ENCODE data around the gene MNT. TPM values are rescaled to one million over a fixed set of nuclear protein-coding genes. Genes with fewer than 3 reads are reported as not detected.

Gene MNT
- total and polyA plus RNA-seq, 2 experiments from 2014 or later = 5.7 to 6.4 TPM

DNA sequence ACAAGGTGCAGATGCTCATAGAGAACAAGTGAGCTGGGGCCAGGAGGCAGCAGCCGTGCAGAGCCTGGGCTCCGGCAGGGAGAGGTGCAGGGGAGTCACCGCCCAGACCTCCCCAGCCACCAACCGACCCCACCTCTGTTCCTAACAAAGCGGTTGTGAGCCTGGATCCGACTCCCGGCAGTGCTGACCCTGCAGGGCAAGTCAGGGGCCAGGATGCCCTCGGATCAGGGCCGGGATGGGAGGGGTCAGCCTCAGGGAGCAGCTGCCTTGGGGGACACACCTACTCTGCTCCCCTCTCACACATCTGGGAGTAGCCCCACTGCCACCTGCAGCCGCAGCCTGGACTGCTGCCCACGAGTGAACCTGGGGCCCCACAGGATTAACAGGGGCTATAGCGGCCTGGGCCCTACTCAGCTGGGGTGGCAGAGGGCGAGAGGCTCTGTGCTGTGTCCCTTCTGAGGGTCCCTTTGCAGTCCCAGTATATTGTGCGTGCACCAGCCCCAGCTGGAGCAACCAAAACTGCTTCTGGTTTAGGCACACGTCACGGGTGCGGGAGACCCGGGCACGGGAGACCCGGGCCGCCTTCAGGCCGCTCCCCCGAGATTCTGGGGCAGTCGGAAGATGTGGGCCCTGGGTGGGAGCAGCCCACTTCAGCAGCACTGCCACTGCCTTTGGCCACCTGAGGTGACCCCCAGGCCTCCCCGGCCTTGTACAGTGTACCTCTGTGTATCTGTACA is 21.2 kb downstream of the MNT start (continued):
- TF ChIP-seq, protein P1, sequence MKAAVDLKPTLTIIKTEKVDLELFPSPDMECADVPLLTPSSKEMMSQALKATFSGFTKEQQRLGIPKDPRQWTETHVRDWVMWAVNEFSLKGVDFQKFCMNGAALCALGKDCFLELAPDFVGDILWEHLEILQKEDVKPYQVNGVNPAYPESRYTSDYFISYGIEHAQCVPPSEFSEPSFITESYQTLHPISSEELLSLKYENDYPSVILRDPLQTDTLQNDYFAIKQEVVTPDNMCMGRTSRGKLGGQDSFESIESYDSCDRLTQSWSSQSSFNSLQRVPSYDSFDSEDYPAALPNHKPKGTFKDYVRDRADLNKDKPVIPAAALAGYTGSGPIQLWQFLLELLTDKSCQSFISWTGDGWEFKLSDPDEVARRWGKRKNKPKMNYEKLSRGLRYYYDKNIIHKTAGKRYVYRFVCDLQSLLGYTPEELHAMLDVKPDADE (IDR thresholded peaks at IDR 0.05) = no peak
- no peak for TF ChIP-seq EZH2phosphoT487 (IDR thresholded peaks at IDR 0.05; ENCODE audit: unreplicated experiment)

DNA sequence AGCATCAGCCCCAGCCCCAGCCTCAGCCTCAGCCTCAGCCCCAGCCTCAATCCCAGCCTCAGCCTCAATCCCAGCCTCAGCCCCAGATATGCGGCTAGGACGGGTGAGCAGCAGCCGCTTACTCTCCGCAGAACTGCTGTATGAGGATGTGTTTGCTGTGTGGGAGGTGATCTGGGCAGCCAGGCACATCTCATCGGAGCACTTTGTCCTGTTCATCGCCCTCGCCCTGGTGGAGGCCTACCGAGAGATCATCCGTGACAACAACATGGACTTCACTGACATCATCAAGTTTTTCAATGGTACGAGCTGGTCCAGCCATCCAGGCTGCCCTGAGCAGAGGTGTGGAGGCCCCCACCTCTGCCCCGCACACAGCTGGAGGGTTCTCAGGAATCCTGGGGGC is 22.0 kb downstream of the MNT start:
- no peak for TF ChIP-seq NANOG (IDR thresholded peaks at IDR 0.05; ENCODE audit: borderline replicate concordance)
- TF ChIP-seq, protein P2, sequence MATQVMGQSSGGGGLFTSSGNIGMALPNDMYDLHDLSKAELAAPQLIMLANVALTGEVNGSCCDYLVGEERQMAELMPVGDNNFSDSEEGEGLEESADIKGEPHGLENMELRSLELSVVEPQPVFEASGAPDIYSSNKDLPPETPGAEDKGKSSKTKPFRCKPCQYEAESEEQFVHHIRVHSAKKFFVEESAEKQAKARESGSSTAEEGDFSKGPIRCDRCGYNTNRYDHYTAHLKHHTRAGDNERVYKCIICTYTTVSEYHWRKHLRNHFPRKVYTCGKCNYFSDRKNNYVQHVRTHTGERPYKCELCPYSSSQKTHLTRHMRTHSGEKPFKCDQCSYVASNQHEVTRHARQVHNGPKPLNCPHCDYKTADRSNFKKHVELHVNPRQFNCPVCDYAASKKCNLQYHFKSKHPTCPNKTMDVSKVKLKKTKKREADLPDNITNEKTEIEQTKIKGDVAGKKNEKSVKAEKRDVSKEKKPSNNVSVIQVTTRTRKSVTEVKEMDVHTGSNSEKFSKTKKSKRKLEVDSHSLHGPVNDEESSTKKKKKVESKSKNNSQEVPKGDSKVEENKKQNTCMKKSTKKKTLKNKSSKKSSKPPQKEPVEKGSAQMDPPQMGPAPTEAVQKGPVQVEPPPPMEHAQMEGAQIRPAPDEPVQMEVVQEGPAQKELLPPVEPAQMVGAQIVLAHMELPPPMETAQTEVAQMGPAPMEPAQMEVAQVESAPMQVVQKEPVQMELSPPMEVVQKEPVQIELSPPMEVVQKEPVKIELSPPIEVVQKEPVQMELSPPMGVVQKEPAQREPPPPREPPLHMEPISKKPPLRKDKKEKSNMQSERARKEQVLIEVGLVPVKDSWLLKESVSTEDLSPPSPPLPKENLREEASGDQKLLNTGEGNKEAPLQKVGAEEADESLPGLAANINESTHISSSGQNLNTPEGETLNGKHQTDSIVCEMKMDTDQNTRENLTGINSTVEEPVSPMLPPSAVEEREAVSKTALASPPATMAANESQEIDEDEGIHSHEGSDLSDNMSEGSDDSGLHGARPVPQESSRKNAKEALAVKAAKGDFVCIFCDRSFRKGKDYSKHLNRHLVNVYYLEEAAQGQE (IDR thresholded peaks at IDR 0.05; ENCODE audit: unreplicated experiment) = no peak
- TF ChIP-seq, protein P3, sequence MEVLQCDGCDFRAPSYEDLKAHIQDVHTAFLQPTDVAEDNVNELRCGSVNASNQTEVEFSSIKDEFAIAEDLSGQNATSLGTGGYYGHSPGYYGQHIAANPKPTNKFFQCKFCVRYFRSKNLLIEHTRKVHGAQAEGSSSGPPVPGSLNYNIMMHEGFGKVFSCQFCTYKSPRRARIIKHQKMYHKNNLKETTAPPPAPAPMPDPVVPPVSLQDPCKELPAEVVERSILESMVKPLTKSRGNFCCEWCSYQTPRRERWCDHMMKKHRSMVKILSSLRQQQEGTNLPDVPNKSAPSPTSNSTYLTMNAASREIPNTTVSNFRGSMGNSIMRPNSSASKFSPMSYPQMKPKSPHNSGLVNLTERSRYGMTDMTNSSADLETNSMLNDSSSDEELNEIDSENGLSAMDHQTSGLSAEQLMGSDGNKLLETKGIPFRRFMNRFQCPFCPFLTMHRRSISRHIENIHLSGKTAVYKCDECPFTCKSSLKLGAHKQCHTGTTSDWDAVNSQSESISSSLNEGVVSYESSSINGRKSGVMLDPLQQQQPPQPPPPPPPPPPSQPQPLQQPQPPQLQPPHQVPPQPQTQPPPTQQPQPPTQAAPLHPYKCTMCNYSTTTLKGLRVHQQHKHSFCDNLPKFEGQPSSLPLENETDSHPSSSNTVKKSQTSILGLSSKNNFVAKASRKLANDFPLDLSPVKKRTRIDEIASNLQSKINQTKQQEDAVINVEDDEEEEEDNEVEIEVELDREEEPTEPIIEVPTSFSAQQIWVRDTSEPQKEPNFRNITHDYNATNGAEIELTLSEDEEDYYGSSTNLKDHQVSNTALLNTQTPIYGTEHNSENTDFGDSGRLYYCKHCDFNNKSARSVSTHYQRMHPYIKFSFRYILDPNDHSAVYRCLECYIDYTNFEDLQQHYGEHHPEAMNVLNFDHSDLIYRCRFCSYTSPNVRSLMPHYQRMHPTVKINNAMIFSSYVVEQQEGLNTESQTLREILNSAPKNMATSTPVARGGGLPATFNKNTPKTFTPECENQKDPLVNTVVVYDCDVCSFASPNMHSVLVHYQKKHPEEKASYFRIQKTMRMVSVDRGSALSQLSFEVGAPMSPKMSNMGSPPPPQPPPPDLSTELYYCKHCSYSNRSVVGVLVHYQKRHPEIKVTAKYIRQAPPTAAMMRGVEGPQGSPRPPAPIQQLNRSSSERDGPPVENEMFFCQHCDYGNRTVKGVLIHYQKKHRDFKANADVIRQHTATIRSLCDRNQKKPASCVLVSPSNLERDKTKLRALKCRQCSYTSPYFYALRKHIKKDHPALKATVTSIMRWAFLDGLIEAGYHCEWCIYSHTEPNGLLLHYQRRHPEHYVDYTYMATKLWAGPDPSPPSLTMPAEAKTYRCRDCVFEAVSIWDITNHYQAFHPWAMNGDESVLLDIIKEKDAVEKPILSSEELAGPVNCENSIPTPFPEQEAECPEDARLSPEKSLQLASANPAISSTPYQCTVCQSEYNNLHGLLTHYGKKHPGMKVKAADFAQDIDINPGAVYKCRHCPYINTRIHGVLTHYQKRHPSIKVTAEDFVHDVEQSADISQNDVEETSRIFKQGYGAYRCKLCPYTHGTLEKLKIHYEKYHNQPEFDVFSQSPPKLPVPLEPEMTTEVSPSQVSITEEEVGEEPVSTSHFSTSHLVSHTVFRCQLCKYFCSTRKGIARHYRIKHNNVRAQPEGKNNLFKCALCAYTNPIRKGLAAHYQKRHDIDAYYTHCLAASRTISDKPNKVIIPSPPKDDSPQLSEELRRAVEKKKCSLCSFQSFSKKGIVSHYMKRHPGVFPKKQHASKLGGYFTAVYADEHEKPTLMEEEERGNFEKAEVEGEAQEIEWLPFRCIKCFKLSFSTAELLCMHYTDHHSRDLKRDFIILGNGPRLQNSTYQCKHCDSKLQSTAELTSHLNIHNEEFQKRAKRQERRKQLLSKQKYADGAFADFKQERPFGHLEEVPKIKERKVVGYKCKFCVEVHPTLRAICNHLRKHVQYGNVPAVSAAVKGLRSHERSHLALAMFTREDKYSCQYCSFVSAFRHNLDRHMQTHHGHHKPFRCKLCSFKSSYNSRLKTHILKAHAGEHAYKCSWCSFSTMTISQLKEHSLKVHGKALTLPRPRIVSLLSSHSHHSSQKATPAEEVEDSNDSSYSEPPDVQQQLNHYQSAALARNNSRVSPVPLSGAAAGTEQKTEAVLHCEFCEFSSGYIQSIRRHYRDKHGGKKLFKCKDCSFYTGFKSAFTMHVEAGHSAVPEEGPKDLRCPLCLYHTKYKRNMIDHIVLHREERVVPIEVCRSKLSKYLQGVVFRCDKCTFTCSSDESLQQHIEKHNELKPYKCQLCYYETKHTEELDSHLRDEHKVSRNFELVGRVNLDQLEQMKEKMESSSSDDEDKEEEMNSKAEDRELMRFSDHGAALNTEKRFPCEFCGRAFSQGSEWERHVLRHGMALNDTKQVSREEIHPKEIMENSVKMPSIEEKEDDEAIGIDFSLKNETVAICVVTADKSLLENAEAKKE (CRISPR knock-in tag; IDR thresholded peaks at IDR 0.05) = no peak
- no peak for TF ChIP-seq ZNF331 (CRISPR knock-in tag; IDR thresholded peaks at IDR 0.05; ENCODE audit: low read depth)
- no peak for TF ChIP-seq ZNF114 (CRISPR knock-in tag; IDR thresholded peaks at IDR 0.05)
- Mint-ChIP-seq H3K4me3 (no peak overlapping the region), H3K36me3 (ENCODE audit: low read depth) (peaks cover 23% of the 10 kb centered on the region)

More for the DNA sequence above, 22.0 kb downstream of the MNT start:
- DNase-seq (ENCODE audit: low spot score) (no peak), ATAC-seq (no peak)
- H3K4me1 Mint-ChIP-seq = peaks cover 7% of the 10 kb centered on the region
- Histone ChIP-seq H3K4me2 (no peak overlapping the region), H2AFZ (no peak overlapping the region), H3K4me3 (no peak overlapping the region), H3K79me2 (replicated peaks; ENCODE audit: insufficient read depth) (no peaks in the 10 kb centered on the region), H3F3A (replicated peaks; ENCODE audit: low read depth) (no peaks in the 10 kb centered on the region; the same call in 1 of the 2 replicates), H3K27ac (ENCODE audit: low read depth) (no peak overlapping the region), H3K36me3 (ENCODE audit: insufficient read depth) (no peaks in the 10 kb centered on the region), H3K4me1 (ENCODE audit: insufficient read depth) (peaks cover 5% of the 10 kb centered on the region; the same call in 1 of the 2 replicates), H3K9me2 (ENCODE audit: insufficient read depth) (no peaks in the 10 kb centered on the region), H4K20me1 (replicated peaks; ENCODE audit: insufficient read depth) (no peaks in the 10 kb centered on the region; the same call in 1 of the 2 replicates), H3K27me3 (ENCODE audit: insufficient read depth) (no peaks in the 10 kb centered on the region)
- H3K9me3 Mint-ChIP-seq = no peaks in the 10 kb centered on the region
- H3K27me3 Mint-ChIP-seq (ENCODE audit: insufficient read depth, low read depth, poor library complexity) = peaks cover 14% of the 10 kb centered on the region
- no peak overlapping the region for H3K27ac Mint-ChIP-seq
